H9 (cell line): ENCODE data around the gene CDCP2. TPM values are rescaled to one million over a fixed set of nuclear protein-coding genes. Genes with fewer than 3 reads are reported as not detected.

Experiments used
- DNase-seq: peaks from one replicate; pipeline ENCODE4 v3.0.0-alpha.2; 2017
- H2AFZ ChIP-seq: one replicate; pipeline ENCODE4 v1.6.1; 2013; ENCODE audit warnings: mild to moderate bottlenecking, low read length, control low read depth, moderate library complexity
- H2AK5ac ChIP-seq: 2 replicates; pipeline ENCODE4 v1.6.1; 2013; ENCODE audit warnings: low read length, control low read depth, mixed read lengths; ENCODE audit not compliant: insufficient read length
- H2BK120ac ChIP-seq: one replicate; pipeline ENCODE4 v1.6.1; 2013; ENCODE audit warnings: low read depth, mild to moderate bottlenecking, low read length, control low read depth, inconsistent platforms; ENCODE audit not compliant: poor library complexity, severe bottlenecking
- H2BK12ac ChIP-seq: 2 replicates; pipeline ENCODE4 v1.6.1; 2013; ENCODE audit warnings: low read length, control low read depth, mixed read lengths, low read depth; ENCODE audit not compliant: insufficient read length
- H2BK15ac ChIP-seq: 2 replicates; pipeline ENCODE4 v1.6.1; 2013; ENCODE audit warnings: low read depth, low read length, control low read depth
- H2BK20ac ChIP-seq: one replicate; pipeline ENCODE4 v1.6.1; 2013; ENCODE audit warnings: low read depth, mild to moderate bottlenecking, low read length, control low read depth, inconsistent platforms; ENCODE audit not compliant: poor library complexity, severe bottlenecking
- H2BK5ac ChIP-seq: 2 replicates; pipeline ENCODE4 v1.6.1; 2013; ENCODE audit warnings: low read length, control low read depth, mixed read lengths; ENCODE audit not compliant: insufficient read length
- H3K14ac ChIP-seq: 2 replicates; pipeline ENCODE4 v1.6.1; 2013; ENCODE audit warnings: low read length, control low read depth; ENCODE audit not compliant: insufficient read depth
- H3K18ac ChIP-seq: 2 replicates; pipeline ENCODE4 v1.6.1; 2013; ENCODE audit warnings: low read depth, mild to moderate bottlenecking, mixed read lengths, low read length, control low read depth; ENCODE audit not compliant: insufficient read length
- H3K23ac ChIP-seq: 2 replicates; pipeline ENCODE4 v1.6.1; 2013; ENCODE audit warnings: low read length, control low read depth, mixed read lengths, low read depth; ENCODE audit not compliant: insufficient read length
- H3K23me2 ChIP-seq: 2 replicates; pipeline ENCODE4 v1.6.1; 2013; ENCODE audit warnings: low read depth, mild to moderate bottlenecking, mixed read lengths, low read length, control low read depth; ENCODE audit not compliant: insufficient read length, poor library complexity, severe bottlenecking
- H3K27ac ChIP-seq: 2 replicates; pipeline ENCODE4 v1.5.1; 2013; ENCODE audit warnings: low read length, control low read depth, mixed read lengths, low read depth; ENCODE audit not compliant: insufficient read length
- H3K27me3 ChIP-seq: 2 replicates; pipeline ENCODE4 v1.6.1; 2013; ENCODE audit warnings: low read length, control low read depth, inconsistent platforms; ENCODE audit not compliant: insufficient read depth
- H3K4ac ChIP-seq: 2 replicates; pipeline ENCODE4 v1.6.1; 2013; ENCODE audit warnings: low read depth, mild to moderate bottlenecking, control low read depth, inconsistent platforms, low read length, moderate library complexity
- H3K4me1 ChIP-seq: 2 replicates; pipeline ENCODE4 v1.6.1; 2013; ENCODE audit warnings: low read length, control low read depth, inconsistent platforms; ENCODE audit not compliant: insufficient read depth
- H3K4me2 ChIP-seq: 2 replicates; pipeline ENCODE4 v1.6.1; 2013; ENCODE audit warnings: low read length, control low read depth, mixed read lengths; ENCODE audit not compliant: insufficient read length, insufficient read depth
- H3K56ac ChIP-seq: 2 replicates; pipeline ENCODE4 v1.6.1; 2013; ENCODE audit warnings: low read depth, mild to moderate bottlenecking, mixed read lengths, low read length, control low read depth; ENCODE audit not compliant: insufficient read length
- H3K79me1 ChIP-seq: 2 replicates; pipeline ENCODE4 v1.6.1; 2013; ENCODE audit warnings: low read depth, mild to moderate bottlenecking, moderate library complexity, low read length, control low read depth, inconsistent platforms; ENCODE audit not compliant: insufficient read depth, poor library complexity, severe bottlenecking
- H3K79me2 ChIP-seq: 2 replicates; pipeline ENCODE4 v1.6.1; 2013; ENCODE audit warnings: low read length, control low read depth, inconsistent platforms; ENCODE audit not compliant: insufficient read depth
- H3K9ac ChIP-seq: 2 replicates; pipeline ENCODE4 v1.6.1; 2013; ENCODE audit warnings: low read length, control low read depth, mixed read lengths; ENCODE audit not compliant: insufficient read length; ENCODE audit errors: extremely low read depth
- H3K9me3 ChIP-seq: one replicate; pipeline ENCODE4 v1.6.1; 2013; ENCODE audit warnings: low read depth, low read length, inconsistent platforms; ENCODE audit not compliant: control insufficient read depth
- H3T11ph ChIP-seq: one replicate; pipeline ENCODE4 v1.6.1; 2013; ENCODE audit warnings: mild to moderate bottlenecking, low read length, control low read depth, inconsistent platforms
- H4K20me1 ChIP-seq: one replicate; pipeline ENCODE4 v1.6.1; 2013; ENCODE audit not compliant: control insufficient read depth, insufficient read length, insufficient read depth
- H4K5ac ChIP-seq: 2 replicates; pipeline ENCODE4 v1.6.1; 2013; ENCODE audit warnings: low read depth, mild to moderate bottlenecking, mixed read lengths, low read length, control low read depth; ENCODE audit not compliant: insufficient read length
- H4K8ac ChIP-seq: replicated peaks from 2 replicates; pipeline ENCODE4 v1.6.1; 2013; ENCODE audit warnings: low read length, control low read depth, mixed read lengths, low read depth; ENCODE audit not compliant: insufficient read length
- H4K91ac ChIP-seq: 2 replicates; pipeline ENCODE4 v1.6.1; 2013; ENCODE audit warnings: low read depth, mild to moderate bottlenecking, moderate library complexity, mixed read lengths, low read length, control low read depth; ENCODE audit not compliant: insufficient read length
- H3K27ac Mint-ChIP-seq, 3 experiments: 2 replicates in 2 of 3; 3 replicates in 1 of 3; pipeline ENCODE4 v1.8.0; 2020 to 2021; ENCODE audit warnings: mixed read lengths in 3 of 3, mild to moderate bottlenecking in 1 of 3, moderate library complexity in 1 of 3
- H3K27me3 Mint-ChIP-seq: 2 replicates; pipeline ENCODE4 v1.8.0; 2021; ENCODE audit warnings: low read depth, mild to moderate bottlenecking, moderate library complexity, mixed read lengths
- H3K36me3 Mint-ChIP-seq, 3 experiments: 2 replicates in 2 of 3; 3 replicates in 1 of 3; pipeline ENCODE4 v1.8.0; 2020 to 2021; ENCODE audit warnings: low read depth in 3 of 3, mixed read lengths in 3 of 3; ENCODE audit not compliant: insufficient read depth in 1 of 3
- H3K4me1 Mint-ChIP-seq, 2 experiments: 2 replicates each; pipeline ENCODE4 v1.8.0; 2020; ENCODE audit warnings: mixed read lengths in 2 of 2
- H3K4me3 Mint-ChIP-seq, 2 experiments: 2 replicates in 1 of 2; 3 replicates in 1 of 2; pipeline ENCODE4 v1.8.0; 2020 to 2021; ENCODE audit warnings: mild to moderate bottlenecking in 2 of 2, mixed read lengths in 2 of 2, moderate library complexity in 1 of 2
- H3K9me3 Mint-ChIP-seq, 2 experiments: 2 replicates in 1 of 2; 3 replicates in 1 of 2; pipeline ENCODE4 v1.8.0; 2020; ENCODE audit warnings: mild to moderate bottlenecking in 2 of 2, mixed read lengths in 2 of 2, moderate library complexity in 1 of 2
- WGBS: extraction: QIAGEN DNeasy Blood & Tissue Kit; methylation state at CpG from one replicate; pipeline ENCODE4 v1.1.7; 2013; ENCODE audit warnings: missing lambda C conversion rate, low lambda C conversion rate, mixed read lengths; ENCODE audit not compliant: insufficient read length; ENCODE audit errors: extremely low coverage; 5-methylcytosine and 5-hydroxymethylcytosine counted together
- total RNA-seq: library from RNA; stranded (reverse); gene quantifications from 2 replicates; pipeline ENCODE4 v1.2.1, GENCODE V29; 2021
- TF ChIP-seq, protein P1 (sequence below): fragments of 200-600 bp; sonication (generic); conservative IDR thresholded peaks from 3 replicates; pipeline ENCODE4 v1.8.0; 2021; ENCODE audit warnings: antibody characterized with exemption, mild to moderate bottlenecking

Gene CDCP2
- total RNA-seq, 1 experiment from 2014 or later, result not detected

GRCh38 chr1:54094001-54094729 lies 58.6 kb downstream of the CDCP2 start:
- Histone ChIP-seq H3K4me2 (no peak overlapping the region), H3K4me1 (no peaks in the 10 kb centered on the region), H3K9ac (no peak overlapping the region), H2BK12ac (no peak overlapping the region), H4K8ac (no peak overlapping the region), H2AFZ (no peak overlapping the region), H3K27ac (no peak overlapping the region), H4K20me1 (no peaks in the 10 kb centered on the region), H3K4ac (no peak overlapping the region), H2BK15ac (no peak overlapping the region), H3K23me2 (no peaks in the 10 kb centered on the region), H2BK20ac (no peak overlapping the region), H3K56ac (no peak overlapping the region), H3K23ac (no peak overlapping the region), H3K9me3 (no peaks in the 10 kb centered on the region), H3T11ph (no peak overlapping the region), H2BK5ac (no peak overlapping the region), H3K79me2 (no peaks in the 10 kb centered on the region), H3K14ac (no peak overlapping the region), H3K18ac (no peak overlapping the region), H2AK5ac (no peak overlapping the region), H4K91ac (no peak overlapping the region), H2BK120ac (no peak overlapping the region), H3K27me3 (no peaks in the 10 kb centered on the region), H3K79me1 (no peaks in the 10 kb centered on the region), H4K5ac (no peak overlapping the region)
- no peak for DNase-seq
- H3K27me3 Mint-ChIP-seq, result no peaks in the 10 kb centered on the region
- no peaks in the 10 kb centered on the region for H3K9me3 Mint-ChIP-seq
- no CpG with 5 or more reads among the region's 4 CpGs for WGBS
- peaks cover 5 to 10% of the 10 kb centered on the region in 2 experiments; a peak in 3 of 4 replicates for H3K4me1 Mint-ChIP-seq
- H3K4me3 Mint-ChIP-seq, result no peak overlapping the region
- H3K36me3 Mint-ChIP-seq, result no peaks in the 10 kb centered on the region; a peak in 2 of 7 replicates
- peak overlapping the region in 1 of 3 experiments; percentile 53; a peak in 1 of 7 replicates for H3K27ac Mint-ChIP-seq
- TF ChIP-seq, protein P1, sequence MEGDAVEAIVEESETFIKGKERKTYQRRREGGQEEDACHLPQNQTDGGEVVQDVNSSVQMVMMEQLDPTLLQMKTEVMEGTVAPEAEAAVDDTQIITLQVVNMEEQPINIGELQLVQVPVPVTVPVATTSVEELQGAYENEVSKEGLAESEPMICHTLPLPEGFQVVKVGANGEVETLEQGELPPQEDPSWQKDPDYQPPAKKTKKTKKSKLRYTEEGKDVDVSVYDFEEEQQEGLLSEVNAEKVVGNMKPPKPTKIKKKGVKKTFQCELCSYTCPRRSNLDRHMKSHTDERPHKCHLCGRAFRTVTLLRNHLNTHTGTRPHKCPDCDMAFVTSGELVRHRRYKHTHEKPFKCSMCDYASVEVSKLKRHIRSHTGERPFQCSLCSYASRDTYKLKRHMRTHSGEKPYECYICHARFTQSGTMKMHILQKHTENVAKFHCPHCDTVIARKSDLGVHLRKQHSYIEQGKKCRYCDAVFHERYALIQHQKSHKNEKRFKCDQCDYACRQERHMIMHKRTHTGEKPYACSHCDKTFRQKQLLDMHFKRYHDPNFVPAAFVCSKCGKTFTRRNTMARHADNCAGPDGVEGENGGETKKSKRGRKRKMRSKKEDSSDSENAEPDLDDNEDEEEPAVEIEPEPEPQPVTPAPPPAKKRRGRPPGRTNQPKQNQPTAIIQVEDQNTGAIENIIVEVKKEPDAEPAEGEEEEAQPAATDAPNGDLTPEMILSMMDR, result no peak
